ENCODE data around the gene CLDND2.

- TF ChIP-seq CTCF (IDR thresholded peaks at IDR 0.05) (no peak), POLR2A (IDR thresholded peaks at IDR 0.05) (no peak)
These were observed 23.7 kb downstream of the CLDND2 start for GRCh38 chr19:51345076-51345620.
